ENCODE data around the gene SKAP1. TPM values are rescaled to one million over a fixed set of nuclear protein-coding genes. Genes with fewer than 3 reads are reported as not detected.
A peak's percentile ranks its signal among the peaks of the same experiment; 100 is the strongest.

Gene SKAP1
- total and polyA plus RNA-seq, 4 donors, result 4.4 to 36.1 (median 24.7) TPM

DNA sequence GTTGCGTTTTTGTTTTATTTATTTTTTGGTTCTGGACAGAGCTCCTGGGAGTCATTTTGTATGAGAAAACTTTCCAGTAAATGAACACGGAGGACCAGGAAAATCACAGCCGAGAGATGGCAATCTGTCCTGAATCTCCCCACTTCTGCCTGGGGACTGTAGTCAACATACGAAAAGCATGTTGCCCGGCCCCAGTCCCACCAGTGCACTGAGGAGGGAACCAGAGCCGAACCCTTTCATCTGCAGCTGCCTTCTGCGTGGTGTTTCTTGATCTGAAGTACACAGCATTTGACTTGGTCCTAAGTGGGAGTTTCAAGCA, 303.5 kb downstream of the SKAP1 start:
- peaks cover 44% of the 10 kb centered on the region for H3K4me1 ChIP-seq (ENCODE audit: control insufficient read depth, insufficient read depth, low read length)
- H3K36me3 ChIP-seq (ENCODE audit: control insufficient read depth, insufficient read depth, low read length), result peaks cover 17% of the 10 kb centered on the region
- H3K9me3 ChIP-seq (ENCODE audit: control insufficient read depth, insufficient read depth, low read length), result no peaks in the 10 kb centered on the region
- H3K4me3 ChIP-seq (ENCODE audit: low read depth, low read length), result no peak overlapping the region
- H3K27me3 ChIP-seq (ENCODE audit: control insufficient read depth, insufficient read depth, low read length), result no peaks in the 10 kb centered on the region
- no peak overlapping the region for H3K27ac ChIP-seq (ENCODE audit: low read depth, low read length)
- 70% methylated on average over 6 of the region's 7 CpGs for WGBS (ENCODE audit: insufficient coverage)
- DNase-seq (ENCODE audit: low read depth in 4 of 6, low spot score in 6 of 6), result peak in 1 of 6 donors; percentile 92

DNA sequence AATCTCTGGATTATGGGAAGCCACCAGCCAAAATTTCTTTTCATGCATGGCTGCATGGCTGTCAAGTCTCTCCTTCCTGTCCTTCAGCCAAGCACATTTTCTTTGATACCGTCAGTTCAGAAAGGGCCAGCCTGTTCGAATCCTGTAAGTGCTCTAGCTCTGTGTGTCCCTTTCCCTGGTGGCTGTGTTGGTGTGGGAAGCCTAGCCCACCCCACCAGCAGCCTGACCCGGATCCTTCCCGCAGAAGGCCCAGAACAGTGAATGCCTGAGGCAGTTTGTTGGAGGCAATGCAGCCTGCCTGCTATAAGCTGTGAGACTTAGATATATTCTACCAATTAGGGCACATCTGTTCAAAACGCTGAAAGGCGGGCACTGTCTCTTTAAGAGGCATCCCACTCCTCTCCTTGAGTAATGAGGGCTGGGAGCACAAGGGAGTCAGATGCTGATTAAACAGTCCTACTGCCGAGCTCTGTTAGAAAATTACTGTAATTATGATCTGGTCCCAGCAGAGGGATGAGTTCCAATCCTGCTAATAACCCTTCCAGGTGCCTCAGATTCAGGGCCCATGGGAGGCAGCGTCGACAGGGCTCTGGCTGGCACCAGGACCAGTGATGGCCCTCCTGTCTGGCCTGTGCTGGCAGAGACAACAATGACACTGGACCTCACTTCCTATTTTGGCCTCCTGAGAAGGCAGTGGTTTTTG, 304.0 kb downstream of the SKAP1 start:
- Histone ChIP-seq H3K4me1 (ENCODE audit: control insufficient read depth, insufficient read depth, low read length) (peaks cover 45% of the 10 kb centered on the region), H3K9me3 (ENCODE audit: control insufficient read depth, insufficient read depth, low read length) (no peaks in the 10 kb centered on the region), H3K4me3 (ENCODE audit: low read depth, low read length) (no peak overlapping the region), H3K27me3 (ENCODE audit: control insufficient read depth, insufficient read depth, low read length) (no peaks in the 10 kb centered on the region), H3K36me3 (ENCODE audit: control insufficient read depth, insufficient read depth, low read length) (peaks cover 21% of the 10 kb centered on the region), H3K27ac (ENCODE audit: low read depth, low read length) (no peak overlapping the region)
- DNase-seq (ENCODE audit: low read depth in 4 of 6, low spot score in 6 of 6), result peak in 1 of 6 donors; percentile 98
- WGBS (ENCODE audit: insufficient coverage), result 45% methylated on average over 5 of the region's 9 CpGs

DNA sequence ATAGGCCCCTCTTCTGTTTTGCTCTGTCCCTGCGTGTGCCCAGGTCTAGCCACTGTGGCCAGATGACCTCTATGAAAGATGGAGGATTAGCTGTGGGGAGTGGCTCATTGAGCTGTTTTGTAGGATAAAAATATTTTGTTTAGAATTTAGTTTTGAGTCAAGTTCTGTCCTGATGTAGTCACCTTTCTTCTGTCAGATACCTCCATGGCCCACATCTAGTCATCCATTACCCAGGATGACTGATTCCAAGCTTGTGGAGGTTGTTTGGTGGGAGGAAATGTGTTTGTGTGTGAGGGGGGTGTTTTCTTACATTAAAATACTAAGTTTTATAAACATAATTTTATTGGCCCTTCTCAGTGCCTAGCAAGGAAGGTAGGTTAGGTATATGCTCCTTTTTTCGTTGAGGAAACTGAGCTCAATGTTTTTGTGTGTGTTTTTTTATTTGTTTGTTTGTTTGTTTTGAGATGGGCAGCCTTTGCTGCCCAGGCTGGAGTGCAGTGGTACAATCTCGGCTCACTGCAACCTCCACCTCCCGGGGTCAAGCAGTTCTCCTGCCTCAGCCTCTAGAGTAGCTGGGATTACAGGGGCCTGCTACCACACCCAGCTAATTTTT, 306.1 kb downstream of the SKAP1 start:
- no peak for DNase-seq (ENCODE audit: low read depth in 4 of 6, low spot score in 6 of 6)
- no peak overlapping the region for H3K4me3 ChIP-seq (ENCODE audit: low read depth, low read length)
- H3K36me3 ChIP-seq (ENCODE audit: control insufficient read depth, insufficient read depth, low read length), result peaks cover 33% of the 10 kb centered on the region
- H3K27me3 ChIP-seq (ENCODE audit: control insufficient read depth, insufficient read depth, low read length), result no peaks in the 10 kb centered on the region
- H3K27ac ChIP-seq (ENCODE audit: low read depth, low read length), result no peak overlapping the region
- no CpG with 5 or more reads among the region's 4 CpGs for WGBS (ENCODE audit: insufficient coverage)
- H3K4me1 ChIP-seq (ENCODE audit: control insufficient read depth, insufficient read depth, low read length), result peaks cover 41% of the 10 kb centered on the region
- no peaks in the 10 kb centered on the region for H3K9me3 ChIP-seq (ENCODE audit: control insufficient read depth, insufficient read depth, low read length)

DNA sequence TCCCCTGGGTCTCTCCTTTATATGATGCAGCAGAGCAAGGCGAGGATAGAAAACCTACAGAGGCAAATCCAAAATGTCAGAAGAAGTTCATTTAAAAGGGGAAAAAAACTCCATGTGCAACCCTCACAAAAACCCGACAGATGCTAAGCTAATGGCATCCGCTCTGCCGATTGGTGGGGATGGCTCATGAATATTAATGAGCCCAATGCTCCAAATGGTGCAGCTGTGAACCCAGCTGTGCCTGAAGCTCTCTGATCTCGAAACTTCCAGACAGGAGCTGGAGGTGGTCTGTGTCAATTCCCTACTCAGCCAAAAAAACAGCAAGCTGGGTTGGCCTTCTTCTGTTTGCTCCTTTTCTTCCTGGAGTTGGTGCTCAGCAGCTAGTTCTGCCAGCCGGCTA, 306.9 kb downstream of the SKAP1 start:
- H3K27ac ChIP-seq (ENCODE audit: low read depth, low read length), result peak overlapping the region; percentile 54
- peak in 2 of 6 donors; percentile 78 to 96 for DNase-seq (ENCODE audit: low read depth in 4 of 6, low spot score in 6 of 6)
- H3K4me3 ChIP-seq (ENCODE audit: low read depth, low read length), result no peak overlapping the region
- H3K4me1 ChIP-seq (ENCODE audit: control insufficient read depth, insufficient read depth, low read length), result peaks cover 41% of the 10 kb centered on the region
- no peaks in the 10 kb centered on the region for H3K9me3 ChIP-seq (ENCODE audit: control insufficient read depth, insufficient read depth, low read length)
- peaks cover 41% of the 10 kb centered on the region for H3K36me3 ChIP-seq (ENCODE audit: control insufficient read depth, insufficient read depth, low read length)
- no peaks in the 10 kb centered on the region for H3K27me3 ChIP-seq (ENCODE audit: control insufficient read depth, insufficient read depth, low read length)
- WGBS (ENCODE audit: insufficient coverage), result 16% methylated on average over 5 of the region's 6 CpGs

DNA sequence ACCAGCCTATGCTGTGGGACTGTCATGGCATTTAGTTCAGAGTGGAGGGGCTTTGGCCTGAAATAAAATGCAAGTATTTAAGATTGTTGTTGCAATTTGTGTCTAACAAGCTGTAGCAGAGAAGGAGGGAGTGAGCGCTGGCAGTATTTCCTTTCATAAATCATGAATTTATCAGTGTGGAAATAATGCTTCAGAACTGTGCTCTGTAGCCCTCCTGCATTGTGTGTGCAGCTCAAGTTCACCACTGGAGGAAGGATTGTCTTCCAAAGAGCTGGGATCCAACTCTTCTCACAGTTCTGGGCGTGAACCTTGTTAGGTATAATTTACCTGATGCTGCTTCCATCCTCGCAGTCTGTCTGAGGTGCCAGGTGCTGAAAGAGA, 307.4 kb downstream of the SKAP1 start:
- Histone ChIP-seq H3K4me3 (ENCODE audit: low read depth, low read length) (no peak overlapping the region), H3K36me3 (ENCODE audit: control insufficient read depth, insufficient read depth, low read length) (peaks cover 42% of the 10 kb centered on the region), H3K9me3 (ENCODE audit: control insufficient read depth, insufficient read depth, low read length) (no peaks in the 10 kb centered on the region), H3K4me1 (ENCODE audit: control insufficient read depth, insufficient read depth, low read length) (peaks cover 38% of the 10 kb centered on the region), H3K27me3 (ENCODE audit: control insufficient read depth, insufficient read depth, low read length) (no peaks in the 10 kb centered on the region), H3K27ac (ENCODE audit: low read depth, low read length) (peak overlapping the region; percentile 54)
- WGBS (ENCODE audit: insufficient coverage), result 24% methylated on average over 2 of the region's 3 CpGs
- peak in 1 of 6 donors; percentile 78 for DNase-seq (ENCODE audit: low read depth in 4 of 6, low spot score in 6 of 6)

- peak in 1 of 6 donors; percentile 80 for DNase-seq (ENCODE audit: low read depth in 4 of 6, low spot score in 6 of 6)
- no peaks in the 10 kb centered on the region for H3K27me3 ChIP-seq (ENCODE audit: control insufficient read depth, insufficient read depth, low read length)
- H3K36me3 ChIP-seq (ENCODE audit: control insufficient read depth, insufficient read depth, low read length), result peaks cover 45% of the 10 kb centered on the region
- H3K4me3 ChIP-seq (ENCODE audit: low read depth, low read length), result no peak overlapping the region
- peak overlapping the region; percentile 54 for H3K27ac ChIP-seq (ENCODE audit: low read depth, low read length)
- 36% methylated on average over 6 of the region's 9 CpGs for WGBS (ENCODE audit: insufficient coverage)
- H3K4me1 ChIP-seq (ENCODE audit: control insufficient read depth, insufficient read depth, low read length), result peaks cover 32% of the 10 kb centered on the region
- no peaks in the 10 kb centered on the region for H3K9me3 ChIP-seq (ENCODE audit: control insufficient read depth, insufficient read depth, low read length)
These were observed 307.9 kb downstream of the SKAP1 start for GRCh38 chr17:48121923-48122664.

DNA sequence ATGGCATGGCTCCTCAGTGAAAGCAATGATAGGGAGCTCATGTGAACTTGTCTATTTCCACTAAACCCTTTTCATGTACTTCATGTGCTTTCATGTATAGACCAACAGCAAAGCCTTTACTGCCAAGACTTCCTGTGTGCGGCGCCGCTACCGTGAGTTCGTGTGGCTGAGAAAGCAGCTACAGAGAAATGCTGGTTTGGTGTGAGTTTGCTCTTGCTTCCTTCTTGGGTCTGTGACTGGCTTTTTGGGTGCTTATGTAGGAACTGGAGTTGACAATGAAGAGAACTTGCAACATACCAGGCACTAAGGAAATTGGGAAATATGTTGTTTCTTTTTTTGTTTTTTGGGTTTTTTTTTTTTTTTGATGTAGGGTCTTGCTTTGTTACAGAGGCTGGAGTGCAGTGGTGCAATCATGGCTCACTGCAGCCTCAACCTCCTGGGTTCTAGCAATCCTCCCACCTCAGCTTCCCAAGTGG, 316.8 kb downstream of the SKAP1 start:
- Histone ChIP-seq H3K4me1 (ENCODE audit: control insufficient read depth, insufficient read depth, low read length) (peaks cover 9% of the 10 kb centered on the region), H3K4me3 (ENCODE audit: low read depth, low read length) (no peak overlapping the region), H3K27ac (ENCODE audit: low read depth, low read length) (no peak overlapping the region), H3K9me3 (ENCODE audit: control insufficient read depth, insufficient read depth, low read length) (no peaks in the 10 kb centered on the region), H3K27me3 (ENCODE audit: control insufficient read depth, insufficient read depth, low read length) (no peaks in the 10 kb centered on the region), H3K36me3 (ENCODE audit: control insufficient read depth, insufficient read depth, low read length) (peaks cover 46% of the 10 kb centered on the region)
- 90% methylated on average over 2 of the region's 5 CpGs for WGBS (ENCODE audit: insufficient coverage)
- DNase-seq (ENCODE audit: low read depth in 4 of 6, low spot score in 6 of 6), result no peak

- DNase-seq (ENCODE audit: low read depth in 4 of 6, low spot score in 6 of 6), result no peak
- Histone ChIP-seq H3K4me3 (ENCODE audit: low read depth, low read length) (no peak overlapping the region), H3K36me3 (ENCODE audit: control insufficient read depth, insufficient read depth, low read length) (peaks cover 34% of the 10 kb centered on the region), H3K27me3 (ENCODE audit: control insufficient read depth, insufficient read depth, low read length) (no peaks in the 10 kb centered on the region), H3K4me1 (ENCODE audit: control insufficient read depth, insufficient read depth, low read length) (peaks cover 12% of the 10 kb centered on the region), H3K27ac (ENCODE audit: low read depth, low read length) (no peak overlapping the region), H3K9me3 (ENCODE audit: control insufficient read depth, insufficient read depth, low read length) (no peaks in the 10 kb centered on the region)
- WGBS (ENCODE audit: insufficient coverage), result no CpG with 5 or more reads among the region's 2 CpGs
These were observed 318.1 kb downstream of the SKAP1 start for GRCh38 chr17:48111937-48112241.

GRCh38 chr17:48110761-48111160, 319.3 kb downstream of the SKAP1 start:
- Histone ChIP-seq H3K27me3 (ENCODE audit: control insufficient read depth, insufficient read depth, low read length) (no peaks in the 10 kb centered on the region), H3K4me3 (ENCODE audit: low read depth, low read length) (no peak overlapping the region), H3K36me3 (ENCODE audit: control insufficient read depth, insufficient read depth, low read length) (peaks cover 24% of the 10 kb centered on the region), H3K27ac (ENCODE audit: low read depth, low read length) (no peak overlapping the region), H3K4me1 (ENCODE audit: control insufficient read depth, insufficient read depth, low read length) (peaks cover 16% of the 10 kb centered on the region), H3K9me3 (ENCODE audit: control insufficient read depth, insufficient read depth, low read length) (no peaks in the 10 kb centered on the region)
- WGBS (ENCODE audit: insufficient coverage), result 78% methylated on average over 9 of the region's 9 CpGs
- peak in 2 of 6 donors; percentile 38 to 95 for DNase-seq (ENCODE audit: low read depth in 4 of 6, low spot score in 6 of 6)
